ENCODE measurements around the gene HHAT. TPM values are rescaled to one million over a fixed set of nuclear protein-coding genes. Genes with fewer than 3 reads are reported as not detected.

Gene HHAT
- total RNA-seq, 2 experiments from 2014 or later = 5.2 to 9.5 TPM

DNA sequence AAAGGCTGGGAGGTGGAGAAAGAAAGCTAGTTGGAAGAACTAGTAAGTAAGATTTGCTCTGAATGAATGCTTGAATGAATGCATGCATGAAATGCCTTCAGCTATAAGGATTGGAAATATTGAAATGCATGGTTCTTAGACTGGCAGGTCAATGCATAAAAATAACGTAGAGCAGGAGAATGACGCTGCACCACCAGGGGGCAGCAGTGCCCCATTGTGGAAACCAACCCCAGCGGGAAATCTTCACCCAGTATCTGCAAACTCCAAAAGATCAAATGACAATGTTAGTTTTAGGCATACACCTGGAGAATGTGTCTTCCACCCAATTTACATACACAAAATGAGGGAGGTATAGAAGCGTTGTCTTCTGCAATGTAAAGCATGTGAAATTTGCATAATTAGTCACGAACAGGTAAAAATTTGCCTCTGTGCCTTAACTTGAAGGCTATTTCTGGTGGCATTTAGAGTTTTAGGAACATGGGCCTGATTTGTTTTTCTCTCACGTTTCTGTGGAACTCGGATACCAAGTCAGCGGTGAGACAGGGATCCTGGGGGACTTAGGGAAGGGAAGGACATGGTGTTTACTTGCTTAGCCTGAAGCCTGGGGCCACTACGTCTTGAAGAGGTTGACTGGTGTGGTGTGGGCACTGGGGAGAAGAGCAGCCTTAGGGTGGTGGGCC, 78.6 kb downstream of the HHAT start:
- no peaks in the 10 kb centered on the region for H3K36me3 ChIP-seq (ENCODE audit: insufficient read depth, low read length)
- no peaks in the 10 kb centered on the region for H4K20me1 ChIP-seq (ENCODE audit: insufficient read depth, low read length)
- H2AFZ ChIP-seq (ENCODE audit: low read length) = no peak overlapping the region
- POLR2A ChIA-PET = interaction anchor here (1.1 kb wide), 1 partner anchor 1171 kb away, joined by 4 read pairs; the partner anchor contains the start of gene SLC30A1
- intact Hi-C loops (cut with micrococcal nuclease; ENCODE audit: unreplicated experiment) = loop anchor here (1.0 to 10.0 kb wide), 4 partner anchors 527 to 1247 kb away; no protein-coding TSS in a partner anchor
- H3K27ac ChIP-seq (ENCODE audit: low read depth, low read length, poor library complexity, severe bottlenecking) = no peak overlapping the region
- no TSS peak for BruUV-seq (replicated peaks)
- no peak overlapping the region for H3K4me3 ChIP-seq (ENCODE audit: low read depth, low read length, poor library complexity, severe bottlenecking)
- H3K9me2 ChIP-seq (ENCODE audit: insufficient read depth, low read length) = no peaks in the 10 kb centered on the region
- no peak overlapping the region for H3K4me2 ChIP-seq (ENCODE audit: low read length)
- H3K4me1 ChIP-seq (ENCODE audit: insufficient read depth, low read length, poor library complexity, severe bottlenecking) = no peaks in the 10 kb centered on the region
- TF ChIP-seq EZH2phosphoT487 (IDR thresholded peaks at IDR 0.05; ENCODE audit: borderline replicate concordance, low read depth, low read length) = no peak
- TF ChIP-seq, protein P1, sequence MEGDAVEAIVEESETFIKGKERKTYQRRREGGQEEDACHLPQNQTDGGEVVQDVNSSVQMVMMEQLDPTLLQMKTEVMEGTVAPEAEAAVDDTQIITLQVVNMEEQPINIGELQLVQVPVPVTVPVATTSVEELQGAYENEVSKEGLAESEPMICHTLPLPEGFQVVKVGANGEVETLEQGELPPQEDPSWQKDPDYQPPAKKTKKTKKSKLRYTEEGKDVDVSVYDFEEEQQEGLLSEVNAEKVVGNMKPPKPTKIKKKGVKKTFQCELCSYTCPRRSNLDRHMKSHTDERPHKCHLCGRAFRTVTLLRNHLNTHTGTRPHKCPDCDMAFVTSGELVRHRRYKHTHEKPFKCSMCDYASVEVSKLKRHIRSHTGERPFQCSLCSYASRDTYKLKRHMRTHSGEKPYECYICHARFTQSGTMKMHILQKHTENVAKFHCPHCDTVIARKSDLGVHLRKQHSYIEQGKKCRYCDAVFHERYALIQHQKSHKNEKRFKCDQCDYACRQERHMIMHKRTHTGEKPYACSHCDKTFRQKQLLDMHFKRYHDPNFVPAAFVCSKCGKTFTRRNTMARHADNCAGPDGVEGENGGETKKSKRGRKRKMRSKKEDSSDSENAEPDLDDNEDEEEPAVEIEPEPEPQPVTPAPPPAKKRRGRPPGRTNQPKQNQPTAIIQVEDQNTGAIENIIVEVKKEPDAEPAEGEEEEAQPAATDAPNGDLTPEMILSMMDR (conservative IDR thresholded peaks at IDR 0.05; ENCODE audit: low read length) = peak; percentile 96
- peak; percentile 63 for DNase-seq (ENCODE audit: low spot score)
- H3K9me3 ChIP-seq (ENCODE audit: low read length) = no peaks in the 10 kb centered on the region
- no peaks in the 10 kb centered on the region for H3K79me2 ChIP-seq (ENCODE audit: insufficient read depth, low read depth, low read length)
- CTCF ChIA-PET (ENCODE audit: unreplicated experiment) = interaction anchor here (0.6 kb wide), 1 partner anchor 9 kb away, joined by 3 read pairs; no protein-coding TSS in a partner anchor

DNA sequence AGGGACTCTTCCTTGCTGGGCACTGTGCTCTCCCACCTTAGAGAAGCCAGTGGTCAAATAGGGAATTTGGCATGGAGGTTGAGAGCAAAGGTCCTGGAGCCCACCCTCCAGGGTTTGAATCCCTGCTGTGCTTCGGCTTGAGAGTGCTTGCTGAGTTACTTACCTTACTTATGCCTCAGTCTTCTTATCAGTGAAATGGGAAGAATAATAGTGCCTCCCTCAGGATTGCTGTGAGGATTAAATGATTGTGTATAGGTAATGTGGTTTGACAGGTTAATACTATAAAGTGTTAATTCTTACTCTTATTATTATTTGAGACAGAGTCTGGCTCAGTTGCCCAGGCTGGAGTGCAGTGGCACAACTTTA, 79.2 kb downstream of the HHAT start:
- TF ChIP-seq EZH2phosphoT487 (IDR thresholded peaks at IDR 0.05; ENCODE audit: borderline replicate concordance, low read depth, low read length) = no peak
- TF ChIP-seq, protein P1 (conservative IDR thresholded peaks at IDR 0.05; ENCODE audit: low read length) = no peak
- no peaks in the 10 kb centered on the region for H4K20me1 ChIP-seq (ENCODE audit: insufficient read depth, low read length)
- CTCF ChIA-PET (ENCODE audit: unreplicated experiment) = no interaction called here
- no peaks in the 10 kb centered on the region for H3K4me1 ChIP-seq (ENCODE audit: insufficient read depth, low read length, poor library complexity, severe bottlenecking)
- no peaks in the 10 kb centered on the region for H3K79me2 ChIP-seq (ENCODE audit: insufficient read depth, low read depth, low read length)
- no peaks in the 10 kb centered on the region for H3K9me2 ChIP-seq (ENCODE audit: insufficient read depth, low read length)
- no peak overlapping the region for H3K4me3 ChIP-seq (ENCODE audit: low read depth, low read length, poor library complexity, severe bottlenecking)
- H3K9me3 ChIP-seq (ENCODE audit: low read length) = no peaks in the 10 kb centered on the region
- intact Hi-C loops (cut with micrococcal nuclease; ENCODE audit: unreplicated experiment) = loop anchor here (1.0 to 10.0 kb wide), 4 partner anchors 527 to 1247 kb away; no protein-coding TSS in a partner anchor
- no TSS peak for BruUV-seq (replicated peaks)
- POLR2A ChIA-PET = no interaction called here
- no peaks in the 10 kb centered on the region for H3K36me3 ChIP-seq (ENCODE audit: insufficient read depth, low read length)
- no peak overlapping the region for H3K27ac ChIP-seq (ENCODE audit: low read depth, low read length, poor library complexity, severe bottlenecking)
- DNase-seq (ENCODE audit: low spot score) = no peak
- no peak overlapping the region for H3K4me2 ChIP-seq (ENCODE audit: low read length)
- H2AFZ ChIP-seq (ENCODE audit: low read length) = no peak overlapping the region

DNA sequence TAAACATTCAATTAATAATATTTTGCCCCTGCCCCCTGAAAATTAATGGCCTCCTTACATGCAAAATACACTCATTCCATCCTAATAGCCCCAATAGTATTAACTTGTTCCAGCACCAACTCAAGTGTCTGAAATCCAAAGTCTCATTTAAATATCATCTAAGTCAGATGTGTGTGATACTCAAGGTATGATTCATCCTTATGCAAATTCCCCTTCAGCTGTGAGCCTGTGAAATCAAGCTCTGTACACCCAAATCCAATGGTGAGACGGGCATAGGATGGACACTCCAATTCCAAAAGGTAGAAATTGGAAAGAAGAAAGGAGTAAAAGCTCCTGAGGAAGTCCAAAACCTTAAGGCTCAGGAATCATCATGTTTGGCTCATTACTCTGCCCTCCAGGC, 83.5 kb downstream of the HHAT start:
- no peaks in the 10 kb centered on the region for H3K36me3 ChIP-seq (ENCODE audit: insufficient read depth, low read length)
- no peak overlapping the region for H3K4me2 ChIP-seq (ENCODE audit: low read length)
- no peaks in the 10 kb centered on the region for H3K9me3 ChIP-seq (ENCODE audit: low read length)
- TF ChIP-seq EZH2phosphoT487 (IDR thresholded peaks at IDR 0.05; ENCODE audit: borderline replicate concordance, low read depth, low read length) = no peak
- TF ChIP-seq, protein P1 (conservative IDR thresholded peaks at IDR 0.05; ENCODE audit: low read length) = no peak
- intact Hi-C loops (cut with micrococcal nuclease; ENCODE audit: unreplicated experiment) = no loop called here
- H3K9me2 ChIP-seq (ENCODE audit: insufficient read depth, low read length) = no peaks in the 10 kb centered on the region
- no peak overlapping the region for H2AFZ ChIP-seq (ENCODE audit: low read length)
- no peaks in the 10 kb centered on the region for H3K79me2 ChIP-seq (ENCODE audit: insufficient read depth, low read depth, low read length)
- no peaks in the 10 kb centered on the region for H4K20me1 ChIP-seq (ENCODE audit: insufficient read depth, low read length)
- no TSS peak for BruUV-seq (replicated peaks)
- ChIA-PET POLR2A (no interaction called here), CTCF (ENCODE audit: unreplicated experiment) (no interaction called here)
- DNase-seq (ENCODE audit: low spot score) = no peak
- no peaks in the 10 kb centered on the region for H3K4me1 ChIP-seq (ENCODE audit: insufficient read depth, low read length, poor library complexity, severe bottlenecking)
- H3K27ac ChIP-seq (ENCODE audit: low read depth, low read length, poor library complexity, severe bottlenecking) = no peak overlapping the region
- H3K4me3 ChIP-seq (ENCODE audit: low read depth, low read length, poor library complexity, severe bottlenecking) = no peak overlapping the region
